Stimulated activated effector memory CD8-positive, alpha-beta T cell treated with anti-CD3 and anti-CD28 coated beads, Interleukin-12 subunit alpha, Interleukin-12 subunit beta, amount 100 ng/mL, for 72 hours (primary cell): ENCODE results near the gene SLC25A20.
"Not testable (repeated sequence)": the region's sequence is repeated elsewhere in the genome, so short reads cannot be mapped to it uniquely, and the experiment has no call there.

ENCODE experiments used
- ATAC-seq: fragments of 150-1000 bp; cut with Tn5 transposase; 2 replicates; pipeline ENCODE4 v1.10.0; 2021
- DNase-seq, 2 donors: peaks; one replicate each; pipeline ENCODE4 v3.0.0; 2021 to 2022; ENCODE audit warnings: low spot score in 2 of 2
- H3K27ac Mint-ChIP-seq: one replicate; pipeline ENCODE4 v1.8.0; 2022; ENCODE audit warnings: mild to moderate bottlenecking, mixed read lengths
- H3K36me3 Mint-ChIP-seq: one replicate; pipeline ENCODE4 v1.8.0; 2022; ENCODE audit warnings: mild to moderate bottlenecking, mixed read lengths
- H3K4me1 Mint-ChIP-seq: one replicate; pipeline ENCODE4 v1.8.0; 2022; ENCODE audit warnings: mixed read lengths
- H3K4me3 Mint-ChIP-seq: one replicate; pipeline ENCODE4 v1.8.0; 2022; ENCODE audit warnings: mild to moderate bottlenecking, mixed read lengths
- H3K9me3 Mint-ChIP-seq: one replicate; pipeline ENCODE4 v1.8.0; 2022; ENCODE audit warnings: mixed read lengths

The SLC25A20 gene

DNA sequence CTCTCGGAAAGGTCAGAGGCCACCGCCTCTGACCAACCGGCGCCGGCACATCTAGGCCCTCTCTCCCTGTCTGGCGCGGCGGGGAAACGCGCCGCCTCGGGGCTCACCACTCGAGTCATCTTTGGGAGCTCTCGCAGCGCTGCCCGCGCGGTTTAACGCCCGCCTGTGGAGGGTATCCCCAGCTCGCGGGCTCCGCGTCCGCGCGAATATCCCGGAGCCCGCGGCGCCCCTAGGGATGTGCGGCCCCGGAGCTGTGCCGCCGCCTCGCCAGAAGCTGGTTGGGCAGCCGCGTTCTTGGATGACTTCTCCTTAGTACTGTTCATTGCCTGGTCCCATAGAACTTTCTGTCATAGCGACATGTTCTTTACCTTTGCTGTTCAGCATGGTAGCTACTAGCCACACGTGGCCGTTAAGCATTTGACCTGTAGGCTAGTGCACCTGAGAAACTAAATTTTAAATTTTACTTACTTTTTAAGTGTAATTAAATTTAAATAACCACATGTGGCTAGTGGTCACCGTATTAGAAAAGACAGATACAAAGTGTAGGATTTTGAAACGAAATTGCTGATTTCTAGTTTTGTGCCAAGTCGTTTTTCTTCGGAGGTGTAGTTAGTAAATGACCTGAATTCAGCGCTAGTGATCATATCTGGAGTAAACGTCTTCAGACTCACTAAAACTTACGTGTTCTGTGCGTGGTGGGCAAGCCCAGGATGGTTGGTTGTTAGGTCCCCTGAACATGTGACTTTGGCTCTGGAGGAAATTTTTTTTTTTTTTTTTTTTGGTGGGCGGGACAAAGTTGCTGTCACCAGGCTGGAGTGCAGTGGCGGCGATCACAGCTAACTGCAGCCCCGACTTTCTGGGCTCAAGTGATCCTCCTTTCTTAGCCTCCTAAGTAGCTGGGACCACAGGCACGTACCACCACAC lies 20.8 kb upstream of the SLC25A20 start:
- peak; percentile 54 for ATAC-seq
- Mint-ChIP-seq H3K36me3 (peaks cover 67% of the 10 kb centered on the region), H3K4me3 (peak overlapping the region; percentile 95), H3K4me1 (peaks cover 24% of the 10 kb centered on the region), H3K27ac (peak overlapping the region; percentile 99), H3K9me3 (no peaks in the 10 kb centered on the region)
- DNase-seq: peak; percentile 17 to 75

DNA sequence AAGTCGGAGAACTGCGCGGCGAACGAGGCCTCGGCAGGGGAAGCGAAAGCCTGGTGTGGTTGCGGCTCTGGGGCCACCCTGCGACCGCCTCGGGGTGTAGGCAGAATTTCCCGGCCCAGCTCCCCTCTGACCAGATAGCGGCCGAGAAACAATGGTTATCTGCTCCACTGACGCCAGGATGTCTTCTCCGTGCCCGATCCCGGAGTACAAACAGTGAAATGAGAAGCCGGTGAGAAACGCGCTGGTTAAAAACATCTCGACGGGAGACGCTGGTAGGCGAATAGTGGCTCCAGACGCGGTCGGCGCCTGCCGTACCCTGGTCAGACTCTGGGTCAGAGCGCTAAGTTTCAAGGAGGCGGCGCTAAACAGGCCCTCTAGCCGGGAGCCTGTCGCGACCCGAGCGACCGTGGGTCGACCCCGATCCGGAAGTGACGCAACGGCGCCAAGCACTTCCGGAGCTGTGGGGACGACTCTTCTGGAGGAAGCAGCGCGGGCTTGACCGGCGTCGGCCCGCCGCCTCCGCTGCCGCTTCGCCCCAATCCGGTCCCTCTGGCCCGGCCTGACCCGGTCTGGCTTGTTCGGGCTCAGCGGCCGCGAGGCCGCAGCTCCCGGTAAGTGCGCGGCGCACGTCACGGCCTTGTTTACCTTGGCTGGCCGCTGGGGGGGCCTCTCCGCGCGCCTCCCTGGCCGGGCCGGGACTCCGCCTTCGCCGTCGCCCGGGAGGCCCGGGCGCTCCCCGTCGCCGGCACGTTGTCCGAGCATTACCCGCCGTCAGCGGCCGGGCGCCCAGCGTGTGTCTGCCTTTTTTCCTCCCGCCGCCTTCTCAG lies 19.9 kb upstream of the SLC25A20 start, which contains the start of gene ARIH2:
ARIH2 (plus strand) TSS at position 455 of the 827 bp plus-strand sequence. CDS start 8,717 bp downstream, outside the sequence.
- ATAC-seq (peak; percentile 89), DNase-seq (peak; percentile 81 to 94)
- H3K9me3 Mint-ChIP-seq: no peaks in the 10 kb centered on the region
- peaks cover 58% of the 10 kb centered on the region for H3K36me3 Mint-ChIP-seq
- peak within 1 kb of the TSS; percentile 95 for H3K4me3 Mint-ChIP-seq
- H3K27ac Mint-ChIP-seq: peak within 1 kb of the TSS; percentile 99
- H3K4me1 Mint-ChIP-seq: peaks cover 24% of the 10 kb centered on the region

- DNase-seq (no peak), ATAC-seq (no peak)
- no peaks in the 10 kb centered on the region for H3K9me3 Mint-ChIP-seq
- peaks cover 14% of the 10 kb centered on the region for H3K4me1 Mint-ChIP-seq
- H3K4me3 Mint-ChIP-seq: no peak overlapping the region
- peaks cover 25% of the 10 kb centered on the region for H3K36me3 Mint-ChIP-seq
- H3K27ac Mint-ChIP-seq: peak overlapping the region; percentile 70
Measured at GRCh38 chr3:48915296-48915695, 16.6 kb upstream of the SLC25A20 start.

GRCh38 chr3:48907026-48907425 lies 8.3 kb upstream of the SLC25A20 start:
- not testable (repeated sequence) for H3K36me3 Mint-ChIP-seq, H3K4me1 Mint-ChIP-seq, H3K9me3 Mint-ChIP-seq, H3K27ac Mint-ChIP-seq, DNase-seq, H3K4me3 Mint-ChIP-seq, ATAC-seq

- H3K4me3 Mint-ChIP-seq: peak overlapping the region; percentile 92
- no peaks in the 10 kb centered on the region for H3K9me3 Mint-ChIP-seq
- peak; percentile 10 to 72 for DNase-seq
- peaks cover 38% of the 10 kb centered on the region for H3K4me1 Mint-ChIP-seq
- ATAC-seq: peak; percentile 59
- peaks cover under 1% of the 10 kb centered on the region for H3K36me3 Mint-ChIP-seq
- H3K27ac Mint-ChIP-seq: peak overlapping the region; percentile 98
Measured at GRCh38 chr3:48899273-48899672, 591 bp upstream of the SLC25A20 start.

DNA sequence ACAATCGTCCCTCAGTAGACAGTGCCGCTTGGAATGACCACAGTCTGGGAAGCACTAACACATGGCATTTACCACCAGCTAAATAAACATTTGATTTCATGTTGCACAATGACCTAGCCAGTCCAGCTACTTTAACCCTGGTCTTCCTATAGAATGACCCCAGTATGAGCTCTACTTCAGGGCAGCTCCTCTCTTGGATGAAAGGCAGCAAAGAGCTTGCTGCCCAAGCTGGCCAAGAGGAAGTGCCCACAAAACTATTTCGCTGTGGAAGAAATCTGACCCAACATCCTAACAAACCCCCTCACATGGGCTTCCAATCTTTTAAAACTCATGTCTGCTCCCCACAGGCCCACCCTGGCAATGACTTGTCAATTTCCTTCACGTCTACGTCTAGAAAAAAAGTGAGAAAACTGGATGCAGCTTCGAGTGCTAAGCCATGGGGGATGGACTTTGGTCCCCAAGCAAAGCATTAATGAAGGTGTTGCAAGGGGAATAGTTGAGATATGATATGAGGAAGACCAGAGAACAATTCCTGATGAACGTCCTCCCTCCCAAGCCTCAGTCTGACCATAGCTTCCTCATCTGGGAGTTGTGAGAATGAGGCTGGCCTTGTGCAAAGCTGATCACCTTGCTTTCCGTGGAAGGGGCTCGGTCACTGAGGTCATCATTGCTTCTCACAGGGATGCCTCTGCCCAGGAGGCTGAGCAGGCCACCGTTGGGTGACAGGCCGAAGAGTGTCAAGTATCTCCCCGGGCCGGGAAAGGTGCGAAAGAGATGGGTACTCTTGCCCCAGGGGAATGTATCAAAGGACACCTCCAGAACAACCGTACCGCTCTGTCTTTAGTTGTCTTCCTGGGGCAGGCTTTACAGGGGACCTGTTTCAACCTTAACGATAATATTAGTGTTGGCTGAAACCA lies 964 bp downstream of the SLC25A20 start:
- Mint-ChIP-seq H3K9me3 (no peaks in the 10 kb centered on the region), H3K27ac (peak overlapping the region; percentile 98)
- peak; percentile 4 for ATAC-seq

DNA sequence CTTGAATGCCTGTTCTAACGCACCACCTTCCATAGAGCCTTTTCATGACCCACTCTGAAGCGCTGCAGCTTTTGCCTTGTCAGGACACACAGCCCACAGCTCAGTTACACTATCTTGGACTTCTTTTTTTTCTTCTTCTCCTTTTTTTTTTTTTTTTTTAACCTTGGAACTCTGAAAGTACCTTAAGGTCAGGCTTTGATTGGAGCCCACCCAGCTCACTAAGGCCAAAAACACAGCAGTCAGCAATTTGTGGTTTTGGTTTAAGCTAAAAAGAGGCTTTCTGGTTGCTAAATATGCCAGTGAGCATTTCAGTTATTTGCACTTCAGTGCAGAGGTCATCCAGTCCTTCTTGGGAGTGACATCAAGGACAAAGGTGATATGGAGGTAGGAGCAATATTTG lies 1.7 kb downstream of the SLC25A20 start:
- DNase-seq (no peak), ATAC-seq (no peak)
- Mint-ChIP-seq H3K4me3 (peak overlapping the region; percentile 92), H3K36me3 (peaks cover 6% of the 10 kb centered on the region), H3K27ac (peak overlapping the region; percentile 98), H3K9me3 (no peaks in the 10 kb centered on the region), H3K4me1 (peaks cover 38% of the 10 kb centered on the region)

More for the DNA sequence above, 964 bp downstream of the SLC25A20 start:
- DNase-seq: peak in 1 of 2 donors; percentile 67
- H3K36me3 Mint-ChIP-seq: peaks cover 6% of the 10 kb centered on the region
- H3K4me3 Mint-ChIP-seq: peak overlapping the region; percentile 92
- peaks cover 38% of the 10 kb centered on the region for H3K4me1 Mint-ChIP-seq

DNA sequence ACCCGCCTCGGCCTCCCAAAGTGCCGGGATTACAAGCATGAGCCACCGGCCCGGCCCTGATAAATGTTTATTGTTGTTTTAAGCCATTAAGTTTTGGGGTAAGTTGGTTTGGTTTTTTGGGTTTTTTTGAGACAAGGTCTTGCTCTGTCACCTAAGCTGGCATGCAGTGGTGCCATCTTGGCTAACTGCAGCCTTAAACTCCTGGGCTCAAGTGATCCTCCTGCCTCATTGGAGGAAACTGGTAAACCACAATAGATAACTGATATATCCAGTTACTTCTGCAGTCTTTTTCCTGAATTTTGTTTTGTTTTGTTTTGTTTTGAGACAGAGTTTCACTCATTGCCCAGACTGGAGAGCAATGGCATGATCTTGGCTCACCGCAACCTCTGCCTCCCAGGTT lies 4.2 kb downstream of the SLC25A20 start:
- ATAC-seq (no peak), DNase-seq (no peak)
- peaks cover 31% of the 10 kb centered on the region for H3K4me1 Mint-ChIP-seq
- peaks cover 28% of the 10 kb centered on the region for H3K36me3 Mint-ChIP-seq
- H3K9me3 Mint-ChIP-seq: no peaks in the 10 kb centered on the region
- no peak overlapping the region for H3K4me3 Mint-ChIP-seq
- no peak overlapping the region for H3K27ac Mint-ChIP-seq

GRCh38 chr3:48891606-48892005 lies 7.1 kb downstream of the SLC25A20 start:
- Mint-ChIP-seq H3K4me3 (no peak overlapping the region), H3K36me3 (peaks cover 41% of the 10 kb centered on the region), H3K9me3 (no peaks in the 10 kb centered on the region), H3K27ac (peak overlapping the region; percentile 73), H3K4me1 (peaks cover 11% of the 10 kb centered on the region)
- DNase-seq: no peak
- ATAC-seq: no peak

GRCh38 chr3:48885753-48886152 lies 12.9 kb downstream of the SLC25A20 start:
- Mint-ChIP-seq H3K9me3 (no peaks in the 10 kb centered on the region), H3K27ac (peak overlapping the region; percentile 64), H3K4me1 (peaks cover 20% of the 10 kb centered on the region), H3K4me3 (no peak overlapping the region), H3K36me3 (peaks cover 64% of the 10 kb centered on the region)
- ATAC-seq: no peak
- no peak for DNase-seq

DNA sequence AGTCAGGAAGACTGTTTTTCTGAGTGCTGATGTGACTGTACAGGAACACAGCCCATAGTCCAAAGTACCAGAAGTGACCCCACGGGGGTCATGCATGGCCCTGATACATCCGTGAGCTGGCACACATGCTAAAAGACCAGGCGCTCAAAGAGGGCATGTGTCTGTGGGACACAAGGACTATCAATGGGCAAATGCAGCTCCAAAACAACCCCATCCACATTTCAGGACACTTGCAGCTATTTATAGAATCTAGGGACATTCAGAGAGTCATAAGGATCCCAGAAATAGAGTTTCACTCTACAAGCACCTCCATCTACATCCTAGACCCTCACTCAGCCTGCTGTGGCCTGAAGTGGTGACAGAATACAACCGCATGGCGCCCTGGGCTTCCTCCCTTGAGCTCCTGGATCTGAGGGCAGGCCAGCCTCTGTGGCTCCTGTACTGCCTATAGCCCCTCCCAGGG lies 17.0 kb downstream of the SLC25A20 start:
- DNase-seq: no peak
- Mint-ChIP-seq H3K27ac (peak overlapping the region; percentile 57), H3K9me3 (no peaks in the 10 kb centered on the region), H3K36me3 (peaks cover 72% of the 10 kb centered on the region), H3K4me1 (peaks cover 20% of the 10 kb centered on the region), H3K4me3 (no peak overlapping the region)
- no peak for ATAC-seq

DNA sequence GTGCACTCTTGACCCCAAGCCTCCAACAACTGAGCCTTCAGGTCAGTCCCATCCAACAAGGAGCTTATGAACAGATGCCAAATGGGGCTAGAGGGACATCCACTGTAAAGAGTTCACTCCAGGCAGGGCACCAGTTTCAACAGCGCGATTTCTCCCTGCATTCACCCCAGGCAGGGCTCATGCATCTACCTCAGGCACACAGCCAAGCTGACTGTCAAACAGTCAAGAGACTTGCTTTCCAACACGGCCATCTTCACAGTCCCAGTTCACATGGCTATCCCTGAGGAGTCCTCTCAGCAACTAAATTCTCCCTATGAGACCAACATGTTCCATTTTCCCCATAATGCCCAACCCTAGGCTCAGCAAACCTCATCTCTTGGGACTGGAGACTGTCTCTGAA lies 17.7 kb downstream of the SLC25A20 start:
- DNase-seq: no peak

GRCh38 chr3:48879994-48880377 lies 18.7 kb downstream of the SLC25A20 start:
- H3K4me1 Mint-ChIP-seq: peaks cover 10% of the 10 kb centered on the region
- H3K4me3 Mint-ChIP-seq: no peak overlapping the region
- DNase-seq (no peak), ATAC-seq (no peak)
- H3K36me3 Mint-ChIP-seq: peaks cover 65% of the 10 kb centered on the region
- H3K9me3 Mint-ChIP-seq: no peaks in the 10 kb centered on the region
- H3K27ac Mint-ChIP-seq: peak overlapping the region; percentile 79

More for the DNA sequence above, 17.7 kb downstream of the SLC25A20 start:
- no peak overlapping the region for H3K4me3 Mint-ChIP-seq
- H3K4me1 Mint-ChIP-seq: peaks cover 20% of the 10 kb centered on the region
- peak overlapping the region; percentile 57 for H3K27ac Mint-ChIP-seq
- H3K36me3 Mint-ChIP-seq: peaks cover 71% of the 10 kb centered on the region
- H3K9me3 Mint-ChIP-seq: no peaks in the 10 kb centered on the region
- ATAC-seq: no peak

DNA sequence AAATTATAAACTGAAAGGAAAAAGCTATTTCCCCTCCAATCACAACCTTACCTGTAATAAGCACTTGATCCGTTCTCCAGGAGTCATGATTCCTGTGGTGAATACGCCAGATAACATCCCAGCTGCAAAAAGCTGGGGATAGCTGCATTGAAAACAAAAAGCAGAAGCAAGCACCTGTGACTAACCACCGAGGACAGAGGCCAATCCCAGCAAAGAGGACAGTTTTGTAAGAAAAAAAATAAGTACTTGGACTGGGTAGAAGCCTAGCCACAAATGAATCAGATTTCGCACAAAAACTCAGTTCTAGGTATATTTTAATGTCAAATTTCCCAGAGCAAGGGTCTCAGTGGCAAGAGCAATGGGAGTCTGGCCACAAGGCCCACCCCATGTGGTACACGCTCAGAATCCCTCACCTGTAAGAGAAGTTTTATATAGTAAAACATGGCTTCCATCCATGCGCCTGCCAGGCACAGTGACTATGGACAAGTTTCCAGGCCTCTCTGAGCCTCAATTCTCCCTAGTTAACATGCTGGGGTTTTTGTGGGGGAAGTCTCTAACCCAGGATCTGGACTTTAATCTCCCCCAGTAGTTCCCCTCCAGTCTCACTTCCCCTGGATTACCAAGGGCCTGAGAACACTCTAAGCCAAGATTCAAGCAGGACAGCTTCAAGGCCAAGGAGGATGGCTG lies 19.2 kb downstream of the SLC25A20 start:
- Mint-ChIP-seq H3K9me3 (no peaks in the 10 kb centered on the region), H3K36me3 (peaks cover 65% of the 10 kb centered on the region), H3K4me1 (peaks cover 8% of the 10 kb centered on the region), H3K4me3 (no peak overlapping the region), H3K27ac (peak overlapping the region; percentile 79)
- DNase-seq: no peak
- no peak for ATAC-seq
